Ovary (tissue), 3 donors: ENCODE measurements around the gene ATP5PF.

ENCODE experiments used
- POLR2A ChIP-seq: fragments of 450-650 bp; IDR thresholded peaks from one replicate; pipeline ENCODE4 v1.6.1; 2017; ENCODE audit warnings: antibody characterized with exemption, mild to moderate bottlenecking, moderate library complexity
- TF ChIP-seq, protein P1 (sequence below), 3 donors: fragments of 450-650 bp in 2 of 3; fragments of 200-600 bp in 1 of 3; IDR thresholded peaks; one replicate each; pipeline versions ENCODE4 v1.5.1 to v1.8.0; 2016 to 2022; ENCODE audit warnings: antibody characterized with exemption in 3 of 3, mild to moderate bottlenecking in 1 of 3
- donor health status: DM: no; HTN: no; CAD: no.

- no peak for TF ChIP-seq POLR2A
- TF ChIP-seq, protein P1, sequence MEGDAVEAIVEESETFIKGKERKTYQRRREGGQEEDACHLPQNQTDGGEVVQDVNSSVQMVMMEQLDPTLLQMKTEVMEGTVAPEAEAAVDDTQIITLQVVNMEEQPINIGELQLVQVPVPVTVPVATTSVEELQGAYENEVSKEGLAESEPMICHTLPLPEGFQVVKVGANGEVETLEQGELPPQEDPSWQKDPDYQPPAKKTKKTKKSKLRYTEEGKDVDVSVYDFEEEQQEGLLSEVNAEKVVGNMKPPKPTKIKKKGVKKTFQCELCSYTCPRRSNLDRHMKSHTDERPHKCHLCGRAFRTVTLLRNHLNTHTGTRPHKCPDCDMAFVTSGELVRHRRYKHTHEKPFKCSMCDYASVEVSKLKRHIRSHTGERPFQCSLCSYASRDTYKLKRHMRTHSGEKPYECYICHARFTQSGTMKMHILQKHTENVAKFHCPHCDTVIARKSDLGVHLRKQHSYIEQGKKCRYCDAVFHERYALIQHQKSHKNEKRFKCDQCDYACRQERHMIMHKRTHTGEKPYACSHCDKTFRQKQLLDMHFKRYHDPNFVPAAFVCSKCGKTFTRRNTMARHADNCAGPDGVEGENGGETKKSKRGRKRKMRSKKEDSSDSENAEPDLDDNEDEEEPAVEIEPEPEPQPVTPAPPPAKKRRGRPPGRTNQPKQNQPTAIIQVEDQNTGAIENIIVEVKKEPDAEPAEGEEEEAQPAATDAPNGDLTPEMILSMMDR (IDR thresholded peaks at IDR 0.05), result no peak
Observed at GRCh38 chr21:25717491-25718147, 17.1 kb downstream of the ATP5PF start.
